WTC11 (cell line): ENCODE data around the gene LAMC2. TPM values are rescaled to one million over a fixed set of nuclear protein-coding genes. Genes with fewer than 3 reads are reported as not detected.
"Not testable (repeated sequence)": the region's sequence is repeated elsewhere in the genome, so short reads cannot be mapped to it uniquely, and the experiment has no call there.

Experiments
- ATAC-seq: fragments of 200-7000 bp; cut with Tn5 transposase; 2 replicates; pipeline ENCODE4 v1.10.0; 2021; ENCODE audit warnings: mild to moderate bottlenecking, moderate library complexity
- CTCF ChIA-PET: fragments of 300-600 bp; sonication (Branson Sonifier 250); formaldehyde crosslinking; loops from one replicate; lab custom pipeline; 2021; ENCODE audit warnings: antibody characterized with exemption; lab: Charles Lee
- POLR2A ChIA-PET: fragments of 350-600 bp; sonication (Branson Sonifier 250); formaldehyde crosslinking; loops from one replicate; lab custom pipeline; 2021; ENCODE audit warnings: antibody characterized with exemption; lab: Charles Lee
- DNase-seq: peaks from one replicate; pipeline ENCODE4 v3.0.0; 2021; ENCODE audit warnings: low spot score
- H3K27ac Mint-ChIP-seq: 2 replicates; pipeline ENCODE4 v1.8.0; 2021; ENCODE audit warnings: mixed read lengths
- H3K27me3 Mint-ChIP-seq: 2 replicates; pipeline ENCODE4 v1.8.0; 2021; ENCODE audit warnings: low read depth, mild to moderate bottlenecking, moderate library complexity, mixed read lengths
- H3K36me3 Mint-ChIP-seq: 2 replicates; pipeline ENCODE4 v1.8.0; 2021; ENCODE audit warnings: mixed read lengths
- H3K4me1 Mint-ChIP-seq: 2 replicates; pipeline ENCODE4 v1.8.0; 2022; ENCODE audit warnings: mixed read lengths
- H3K4me3 Mint-ChIP-seq: 2 replicates; pipeline ENCODE4 v1.8.0; 2021; ENCODE audit warnings: mild to moderate bottlenecking, moderate library complexity, mixed read lengths
- H3K9me3 Mint-ChIP-seq: 2 replicates; pipeline ENCODE4 v1.8.0; 2021; ENCODE audit warnings: mixed read lengths
- CREM ChIP-seq: sonication (generic); formaldehyde crosslinking; IDR thresholded peaks from 2 replicates; pipeline ENCODE4 v1.8.1; 2022; ENCODE audit warnings: mild to moderate bottlenecking, missing genetic modification reagents, moderate library complexity
- GTF2I ChIP-seq: fragments of 250-450 bp; sonication (Bioruptor Pico); conservative IDR thresholded peaks from 2 replicates; pipeline ENCODE4 v1.4.0; 2021; ENCODE audit warnings: mild to moderate bottlenecking
- IRF2 ChIP-seq: sonication (generic); formaldehyde crosslinking; IDR thresholded peaks from 2 replicates; pipeline ENCODE4 v1.8.0; 2022; ENCODE audit warnings: low read depth, missing genetic modification reagents, borderline replicate concordance
- KAT7 ChIP-seq: sonication (generic); formaldehyde crosslinking; IDR thresholded peaks from 2 replicates; pipeline ENCODE4 v1.8.1; 2023; ENCODE audit warnings: missing genetic modification reagents, mild to moderate bottlenecking, borderline replicate concordance
- NFYB ChIP-seq: sonication (generic); formaldehyde crosslinking; conservative IDR thresholded peaks from 2 replicates; pipeline ENCODE4 v1.8.0; 2022; ENCODE audit warnings: low read depth, missing genetic modification reagents
- NR3C1 ChIP-seq: sonication (generic); formaldehyde crosslinking; conservative IDR thresholded peaks from 2 replicates; pipeline ENCODE4 v1.8.1; 2023; ENCODE audit warnings: low read depth, mild to moderate bottlenecking, missing genetic modification reagents
- RELA ChIP-seq: sonication (generic); formaldehyde crosslinking; IDR thresholded peaks from 2 replicates; pipeline ENCODE4 v1.8.1; 2022; ENCODE audit warnings: missing genetic modification reagents, mild to moderate bottlenecking, borderline replicate concordance
- SMAD4 ChIP-seq: sonication (generic); formaldehyde crosslinking; IDR thresholded peaks from 2 replicates; pipeline ENCODE4 v1.8.0; 2022; ENCODE audit warnings: mild to moderate bottlenecking, missing genetic modification reagents
- TEAD1 ChIP-seq: sonication (generic); formaldehyde crosslinking; IDR thresholded peaks from 2 replicates; pipeline ENCODE4 v1.8.0; 2022; ENCODE audit warnings: mild to moderate bottlenecking, missing genetic modification reagents
- ZNF396 ChIP-seq: fragments of 250-450 bp; sonication (Bioruptor Pico); IDR thresholded peaks from 2 replicates; pipeline ENCODE4 v1.8.0; 2021; ENCODE audit warnings: mild to moderate bottlenecking, moderate library complexity, borderline replicate concordance
- ZNF416 ChIP-seq: fragments of 250-450 bp; sonication (Bioruptor Pico); IDR thresholded peaks from 2 replicates; pipeline ENCODE4 v1.9.0; 2021; ENCODE audit warnings: mild to moderate bottlenecking, inconsistent platforms
- total RNA-seq: library from RNA; stranded (reverse); gene quantifications from 3 replicates; pipeline ENCODE4 v1.2.3, GENCODE V29; 2021
- TF ChIP-seq, protein P1 (sequence below): sonication (generic); formaldehyde crosslinking; IDR thresholded peaks from 2 replicates; pipeline ENCODE4 v1.8.1; 2023; ENCODE audit warnings: mild to moderate bottlenecking, missing genetic modification reagents, borderline replicate concordance
- TF ChIP-seq, protein P2 (sequence below): sonication (generic); formaldehyde crosslinking; IDR thresholded peaks from 2 replicates; pipeline ENCODE4 v1.8.0; 2023; ENCODE audit warnings: missing genetic modification reagents
- TF ChIP-seq, protein P3 (sequence below): fragments of 250-450 bp; sonication (Bioruptor Pico); IDR thresholded peaks from 2 replicates; pipeline ENCODE4 v1.9.0; 2021; ENCODE audit warnings: mild to moderate bottlenecking
- TF ChIP-seq, protein P4 (sequence below): sonication (generic); formaldehyde crosslinking; IDR thresholded peaks from 2 replicates; pipeline ENCODE4 v1.8.1; 2022; ENCODE audit warnings: mild to moderate bottlenecking, missing genetic modification reagents, moderate library complexity, borderline replicate concordance
- TF ChIP-seq, protein P5 (sequence below): sonication (generic); formaldehyde crosslinking; IDR thresholded peaks from 2 replicates; pipeline ENCODE4 v1.8.0; 2022; ENCODE audit warnings: missing genetic modification reagents

The LAMC2 gene
- total RNA-seq, 1 experiment from 2014 or later: 7.9 TPM

DNA sequence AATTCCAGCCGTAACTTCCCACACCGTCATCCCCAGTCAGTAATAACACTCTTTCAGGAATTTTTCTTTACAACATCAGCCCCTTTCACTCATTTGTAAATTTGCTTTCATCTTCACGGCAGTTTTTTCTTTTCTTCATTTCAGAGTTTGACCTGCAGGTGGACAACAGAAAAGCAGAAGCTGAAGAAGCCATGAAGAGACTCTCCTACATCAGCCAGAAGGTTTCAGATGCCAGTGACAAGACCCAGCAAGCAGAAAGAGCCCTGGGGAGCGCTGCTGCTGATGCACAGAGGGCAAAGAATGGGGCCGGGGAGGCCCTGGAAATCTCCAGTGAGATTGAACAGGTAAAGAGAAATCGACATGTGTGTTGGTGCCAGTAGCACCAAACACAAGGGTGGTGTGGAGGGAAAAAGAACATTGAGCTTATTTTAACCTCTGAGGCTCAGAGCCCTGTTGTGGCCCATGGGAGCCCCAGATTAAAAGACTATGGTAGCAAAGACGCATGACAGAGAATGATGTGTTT lies 53.2 kb downstream of the LAMC2 start (continued):
- TF ChIP-seq, protein P1, sequence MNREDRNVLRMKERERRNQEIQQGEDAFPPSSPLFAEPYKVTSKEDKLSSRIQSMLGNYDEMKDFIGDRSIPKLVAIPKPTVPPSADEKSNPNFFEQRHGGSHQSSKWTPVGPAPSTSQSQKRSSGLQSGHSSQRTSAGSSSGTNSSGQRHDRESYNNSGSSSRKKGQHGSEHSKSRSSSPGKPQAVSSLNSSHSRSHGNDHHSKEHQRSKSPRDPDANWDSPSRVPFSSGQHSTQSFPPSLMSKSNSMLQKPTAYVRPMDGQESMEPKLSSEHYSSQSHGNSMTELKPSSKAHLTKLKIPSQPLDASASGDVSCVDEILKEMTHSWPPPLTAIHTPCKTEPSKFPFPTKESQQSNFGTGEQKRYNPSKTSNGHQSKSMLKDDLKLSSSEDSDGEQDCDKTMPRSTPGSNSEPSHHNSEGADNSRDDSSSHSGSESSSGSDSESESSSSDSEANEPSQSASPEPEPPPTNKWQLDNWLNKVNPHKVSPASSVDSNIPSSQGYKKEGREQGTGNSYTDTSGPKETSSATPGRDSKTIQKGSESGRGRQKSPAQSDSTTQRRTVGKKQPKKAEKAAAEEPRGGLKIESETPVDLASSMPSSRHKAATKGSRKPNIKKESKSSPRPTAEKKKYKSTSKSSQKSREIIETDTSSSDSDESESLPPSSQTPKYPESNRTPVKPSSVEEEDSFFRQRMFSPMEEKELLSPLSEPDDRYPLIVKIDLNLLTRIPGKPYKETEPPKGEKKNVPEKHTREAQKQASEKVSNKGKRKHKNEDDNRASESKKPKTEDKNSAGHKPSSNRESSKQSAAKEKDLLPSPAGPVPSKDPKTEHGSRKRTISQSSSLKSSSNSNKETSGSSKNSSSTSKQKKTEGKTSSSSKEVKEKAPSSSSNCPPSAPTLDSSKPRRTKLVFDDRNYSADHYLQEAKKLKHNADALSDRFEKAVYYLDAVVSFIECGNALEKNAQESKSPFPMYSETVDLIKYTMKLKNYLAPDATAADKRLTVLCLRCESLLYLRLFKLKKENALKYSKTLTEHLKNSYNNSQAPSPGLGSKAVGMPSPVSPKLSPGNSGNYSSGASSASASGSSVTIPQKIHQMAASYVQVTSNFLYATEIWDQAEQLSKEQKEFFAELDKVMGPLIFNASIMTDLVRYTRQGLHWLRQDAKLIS (CRISPR knock-in tag): no peak
- TF ChIP-seq ZNF416 (no peak), IRF2 (CRISPR knock-in tag) (no peak), RELA (CRISPR knock-in tag) (no peak)

DNA sequence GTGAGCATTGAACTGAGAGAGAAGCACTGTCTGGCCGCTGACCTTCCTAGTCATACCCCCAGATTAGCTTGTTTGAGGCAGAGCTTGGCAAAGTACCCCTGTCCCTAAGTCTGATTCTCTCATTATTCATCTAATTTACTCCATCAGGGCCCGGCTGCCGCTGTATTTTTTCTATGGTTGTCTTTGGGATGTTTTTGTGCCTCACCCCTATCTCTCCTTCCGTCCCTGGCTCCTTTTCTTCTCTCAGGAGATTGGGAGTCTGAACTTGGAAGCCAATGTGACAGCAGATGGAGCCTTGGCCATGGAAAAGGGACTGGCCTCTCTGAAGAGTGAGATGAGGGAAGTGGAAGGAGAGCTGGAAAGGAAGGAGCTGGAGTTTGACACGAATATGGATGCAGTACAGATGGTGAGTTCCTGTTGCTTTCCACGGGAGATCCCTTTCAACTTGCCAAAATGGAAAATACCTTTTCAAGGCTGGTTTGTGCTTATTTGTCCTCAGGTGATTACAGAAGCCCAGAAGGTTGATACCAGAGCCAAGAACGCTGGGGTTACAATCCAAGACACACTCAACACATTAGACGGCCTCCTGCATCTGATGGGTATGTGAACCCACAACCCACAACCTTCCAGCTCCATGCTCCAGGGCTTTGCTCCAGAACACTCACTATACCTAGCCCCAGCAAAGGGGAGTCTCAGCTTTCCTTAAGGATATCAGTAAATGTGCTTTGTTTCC lies 53.9 kb downstream of the LAMC2 start:
- Mint-ChIP-seq H3K4me1 (peaks cover 15% of the 10 kb centered on the region), H3K27ac (no peak overlapping the region)

DNA sequence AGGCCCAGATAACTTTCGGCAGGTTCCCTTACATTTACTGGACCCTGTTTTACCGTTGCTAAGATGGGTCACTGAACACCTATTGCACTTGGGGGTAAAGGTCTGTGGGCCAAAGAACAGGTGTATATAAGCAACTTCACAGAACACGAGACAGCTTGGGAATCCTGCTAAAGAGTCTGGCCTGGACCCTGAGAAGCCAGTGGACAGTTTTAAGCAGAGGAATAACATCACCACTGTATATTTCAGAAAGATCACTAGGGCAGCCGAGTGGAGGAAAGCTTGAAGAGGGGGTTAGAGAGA lies 54.4 kb downstream of the LAMC2 start:
- ChIA-PET POLR2A (no interaction called here), CTCF (interaction anchor here (1.2 to 1.3 kb wide), 2 partner anchors 13 to 37 kb away, joined by 3 to 5 read pairs; no protein-coding TSS in a partner anchor)
- ATAC-seq: no peak
- TF ChIP-seq, protein P2, sequence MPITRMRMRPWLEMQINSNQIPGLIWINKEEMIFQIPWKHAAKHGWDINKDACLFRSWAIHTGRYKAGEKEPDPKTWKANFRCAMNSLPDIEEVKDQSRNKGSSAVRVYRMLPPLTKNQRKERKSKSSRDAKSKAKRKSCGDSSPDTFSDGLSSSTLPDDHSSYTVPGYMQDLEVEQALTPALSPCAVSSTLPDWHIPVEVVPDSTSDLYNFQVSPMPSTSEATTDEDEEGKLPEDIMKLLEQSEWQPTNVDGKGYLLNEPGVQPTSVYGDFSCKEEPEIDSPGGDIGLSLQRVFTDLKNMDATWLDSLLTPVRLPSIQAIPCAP (CRISPR knock-in tag): no peak
- no peak for TF ChIP-seq NR3C1 (CRISPR knock-in tag)
- TF ChIP-seq NFYB (CRISPR knock-in tag): no peak
- TF ChIP-seq GTF2I (CRISPR knock-in tag): no peak
- TF ChIP-seq SMAD4: no peak
- TF ChIP-seq, protein P3, sequence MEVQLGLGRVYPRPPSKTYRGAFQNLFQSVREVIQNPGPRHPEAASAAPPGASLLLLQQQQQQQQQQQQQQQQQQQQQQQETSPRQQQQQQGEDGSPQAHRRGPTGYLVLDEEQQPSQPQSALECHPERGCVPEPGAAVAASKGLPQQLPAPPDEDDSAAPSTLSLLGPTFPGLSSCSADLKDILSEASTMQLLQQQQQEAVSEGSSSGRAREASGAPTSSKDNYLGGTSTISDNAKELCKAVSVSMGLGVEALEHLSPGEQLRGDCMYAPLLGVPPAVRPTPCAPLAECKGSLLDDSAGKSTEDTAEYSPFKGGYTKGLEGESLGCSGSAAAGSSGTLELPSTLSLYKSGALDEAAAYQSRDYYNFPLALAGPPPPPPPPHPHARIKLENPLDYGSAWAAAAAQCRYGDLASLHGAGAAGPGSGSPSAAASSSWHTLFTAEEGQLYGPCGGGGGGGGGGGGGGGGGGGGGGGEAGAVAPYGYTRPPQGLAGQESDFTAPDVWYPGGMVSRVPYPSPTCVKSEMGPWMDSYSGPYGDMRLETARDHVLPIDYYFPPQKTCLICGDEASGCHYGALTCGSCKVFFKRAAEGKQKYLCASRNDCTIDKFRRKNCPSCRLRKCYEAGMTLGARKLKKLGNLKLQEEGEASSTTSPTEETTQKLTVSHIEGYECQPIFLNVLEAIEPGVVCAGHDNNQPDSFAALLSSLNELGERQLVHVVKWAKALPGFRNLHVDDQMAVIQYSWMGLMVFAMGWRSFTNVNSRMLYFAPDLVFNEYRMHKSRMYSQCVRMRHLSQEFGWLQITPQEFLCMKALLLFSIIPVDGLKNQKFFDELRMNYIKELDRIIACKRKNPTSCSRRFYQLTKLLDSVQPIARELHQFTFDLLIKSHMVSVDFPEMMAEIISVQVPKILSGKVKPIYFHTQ (CRISPR knock-in tag): no peak
- no peak for TF ChIP-seq CREM (CRISPR knock-in tag)
- no peak for TF ChIP-seq KAT7 (CRISPR knock-in tag)
- TF ChIP-seq TEAD1 (CRISPR knock-in tag): no peak
- no peak for TF ChIP-seq ZNF396 (CRISPR knock-in tag)
- DNase-seq: no peak
- Mint-ChIP-seq H3K9me3 (no peaks in the 10 kb centered on the region), H3K4me3 (no peak overlapping the region), H3K4me1 (peaks cover 9% of the 10 kb centered on the region), H3K27ac (no peak overlapping the region), H3K36me3 (no peaks in the 10 kb centered on the region), H3K27me3 (no peaks in the 10 kb centered on the region)

More for the DNA sequence above, 53.9 kb downstream of the LAMC2 start:
- no peak for ATAC-seq
- Mint-ChIP-seq H3K4me3 (no peak overlapping the region), H3K27me3 (no peaks in the 10 kb centered on the region), H3K36me3 (no peaks in the 10 kb centered on the region), H3K9me3 (no peaks in the 10 kb centered on the region)
- no peak for DNase-seq
- TF ChIP-seq, protein P4, sequence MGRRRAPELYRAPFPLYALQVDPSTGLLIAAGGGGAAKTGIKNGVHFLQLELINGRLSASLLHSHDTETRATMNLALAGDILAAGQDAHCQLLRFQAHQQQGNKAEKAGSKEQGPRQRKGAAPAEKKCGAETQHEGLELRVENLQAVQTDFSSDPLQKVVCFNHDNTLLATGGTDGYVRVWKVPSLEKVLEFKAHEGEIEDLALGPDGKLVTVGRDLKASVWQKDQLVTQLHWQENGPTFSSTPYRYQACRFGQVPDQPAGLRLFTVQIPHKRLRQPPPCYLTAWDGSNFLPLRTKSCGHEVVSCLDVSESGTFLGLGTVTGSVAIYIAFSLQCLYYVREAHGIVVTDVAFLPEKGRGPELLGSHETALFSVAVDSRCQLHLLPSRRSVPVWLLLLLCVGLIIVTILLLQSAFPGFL (CRISPR knock-in tag): no peak
- TF ChIP-seq, protein P5, sequence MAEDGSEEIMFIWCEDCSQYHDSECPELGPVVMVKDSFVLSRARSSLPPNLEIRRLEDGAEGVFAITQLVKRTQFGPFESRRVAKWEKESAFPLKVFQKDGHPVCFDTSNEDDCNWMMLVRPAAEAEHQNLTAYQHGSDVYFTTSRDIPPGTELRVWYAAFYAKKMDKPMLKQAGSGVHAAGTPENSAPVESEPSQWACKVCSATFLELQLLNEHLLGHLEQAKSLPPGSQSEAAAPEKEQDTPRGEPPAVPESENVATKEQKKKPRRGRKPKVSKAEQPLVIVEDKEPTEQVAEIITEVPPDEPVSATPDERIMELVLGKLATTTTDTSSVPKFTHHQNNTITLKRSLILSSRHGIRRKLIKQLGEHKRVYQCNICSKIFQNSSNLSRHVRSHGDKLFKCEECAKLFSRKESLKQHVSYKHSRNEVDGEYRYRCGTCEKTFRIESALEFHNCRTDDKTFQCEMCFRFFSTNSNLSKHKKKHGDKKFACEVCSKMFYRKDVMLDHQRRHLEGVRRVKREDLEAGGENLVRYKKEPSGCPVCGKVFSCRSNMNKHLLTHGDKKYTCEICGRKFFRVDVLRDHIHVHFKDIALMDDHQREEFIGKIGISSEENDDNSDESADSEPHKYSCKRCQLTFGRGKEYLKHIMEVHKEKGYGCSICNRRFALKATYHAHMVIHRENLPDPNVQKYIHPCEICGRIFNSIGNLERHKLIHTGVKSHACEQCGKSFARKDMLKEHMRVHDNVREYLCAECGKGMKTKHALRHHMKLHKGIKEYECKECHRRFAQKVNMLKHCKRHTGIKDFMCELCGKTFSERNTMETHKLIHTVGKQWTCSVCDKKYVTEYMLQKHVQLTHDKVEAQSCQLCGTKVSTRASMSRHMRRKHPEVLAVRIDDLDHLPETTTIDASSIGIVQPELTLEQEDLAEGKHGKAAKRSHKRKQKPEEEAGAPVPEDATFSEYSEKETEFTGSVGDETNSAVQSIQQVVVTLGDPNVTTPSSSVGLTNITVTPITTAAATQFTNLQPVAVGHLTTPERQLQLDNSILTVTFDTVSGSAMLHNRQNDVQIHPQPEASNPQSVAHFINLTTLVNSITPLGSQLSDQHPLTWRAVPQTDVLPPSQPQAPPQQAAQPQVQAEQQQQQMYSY (CRISPR knock-in tag): peak; percentile 50
- CTCF ChIA-PET: interaction anchor here (1.2 to 1.3 kb wide), 2 partner anchors 12 to 38 kb away, joined by 3 to 5 read pairs; no protein-coding TSS in a partner anchor
- POLR2A ChIA-PET: no interaction called here

DNA sequence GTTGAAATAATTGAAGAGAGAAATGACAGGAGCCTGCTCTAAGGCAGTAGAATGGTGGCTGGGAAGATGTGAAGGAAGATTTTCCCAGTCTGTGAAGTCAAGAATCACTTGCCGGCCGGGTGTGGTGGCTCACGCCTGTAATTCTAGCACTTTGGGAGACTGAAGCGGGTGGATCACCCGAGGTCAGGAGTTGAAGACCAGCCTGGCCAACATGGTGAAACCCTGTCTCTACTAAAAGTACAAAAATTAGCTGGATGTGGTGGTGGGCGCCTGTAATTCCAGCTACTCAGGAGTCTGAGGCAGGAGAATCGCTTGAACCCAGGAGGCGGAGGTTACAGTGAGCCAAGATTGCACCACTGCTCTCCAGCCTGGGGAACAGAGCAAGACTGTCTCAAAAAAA lies 54.8 kb downstream of the LAMC2 start:
- POLR2A ChIA-PET, ATAC-seq, H3K9me3 Mint-ChIP-seq, H3K4me3 Mint-ChIP-seq, DNase-seq, H3K36me3 Mint-ChIP-seq, H3K27ac Mint-ChIP-seq, H3K27me3 Mint-ChIP-seq, H3K4me1 Mint-ChIP-seq: not testable (repeated sequence)
- CTCF ChIA-PET: interaction anchor here (0.7 kb wide), 1 partner anchor 66 kb away, joined by 3 read pairs; no protein-coding TSS in a partner anchor
